HG03521 (cell line): ENCODE measurements around the gene CRACDL.
"Not testable (repeated sequence)": the region's sequence is repeated elsewhere in the genome, so short reads cannot be mapped to it uniquely, and the experiment has no call there.

Experiments used
- ATAC-seq: cut with Tn5 transposase; IDR thresholded peaks from one replicate; pipeline ENCODE4 v1.9.1; 2021; ENCODE audit warnings: mild to moderate bottlenecking, moderate library complexity; ENCODE audit not compliant: unreplicated experiment

The CRACDL gene

GRCh38 chr2:98886066-98886554 lies 49.9 kb downstream of the CRACDL start:
- no peak for ATAC-seq

- ATAC-seq = no peak
Measured at GRCh38 chr2:98884658-98885057, 51.4 kb downstream of the CRACDL start.

GRCh38 chr2:98883780-98884211 lies 52.2 kb downstream of the CRACDL start:
- no peak for ATAC-seq

- ATAC-seq = no peak
Measured at GRCh38 chr2:98882971-98883779, 52.9 kb downstream of the CRACDL start.

- ATAC-seq = no peak
Measured at GRCh38 chr2:98882368-98882767, 53.7 kb downstream of the CRACDL start.

- no peak for ATAC-seq
Measured at GRCh38 chr2:98881153-98881650, 54.8 kb downstream of the CRACDL start.

- no peak for ATAC-seq
Measured at GRCh38 chr2:98880266-98881152, 55.5 kb downstream of the CRACDL start.

- ATAC-seq = not testable (repeated sequence)
Measured at GRCh38 chr2:98877658-98878057, 58.4 kb downstream of the CRACDL start.

- ATAC-seq = no peak
Measured at GRCh38 chr2:98876741-98877140, 59.3 kb downstream of the CRACDL start.

GRCh38 chr2:98875746-98876145 lies 60.3 kb downstream of the CRACDL start:
- ATAC-seq = no peak

GRCh38 chr2:98875081-98875728 lies 60.8 kb downstream of the CRACDL start:
- ATAC-seq = no peak

GRCh38 chr2:98874186-98874689 lies 61.8 kb downstream of the CRACDL start:
- ATAC-seq = no peak

GRCh38 chr2:98872526-98872925 lies 63.5 kb downstream of the CRACDL start:
- ATAC-seq = no peak

GRCh38 chr2:98871506-98871905 lies 64.5 kb downstream of the CRACDL start:
- ATAC-seq = no peak

GRCh38 chr2:98870516-98871158 lies 65.4 kb downstream of the CRACDL start:
- no peak for ATAC-seq

GRCh38 chr2:98869870-98870269 lies 66.2 kb downstream of the CRACDL start:
- no peak for ATAC-seq

GRCh38 chr2:98869272-98869641 lies 66.8 kb downstream of the CRACDL start:
- no peak for ATAC-seq

- ATAC-seq = no peak
Measured at GRCh38 chr2:98868548-98869271, 67.3 kb downstream of the CRACDL start.

- ATAC-seq = no peak
Measured at GRCh38 chr2:98867539-98868309, 68.3 kb downstream of the CRACDL start.
